Measurements from ENCODE around the gene MRTFA.

The MRTFA gene

GRCh38 chr22:40423310-40423688 lies 213.2 kb downstream of the MRTFA start:
- Histone ChIP-seq H3K18ac (ENCODE audit: low read length) (no peak overlapping the region), H2BK15ac (ENCODE audit: low read length) (no peak overlapping the region), H2AFZ (ENCODE audit: low read length) (no peak overlapping the region), H3K23ac (ENCODE audit: low read depth, low read length, poor library complexity) (no peak overlapping the region), H4K8ac (ENCODE audit: low read depth, low read length) (no peak overlapping the region), H3K4ac (ENCODE audit: low read length) (no peak overlapping the region), H2BK5ac (ENCODE audit: low read length) (no peak overlapping the region), H3K4me2 (ENCODE audit: insufficient read depth, low read length, poor library complexity, severe bottlenecking) (no peak overlapping the region), H4K91ac (ENCODE audit: low read depth, low read length, poor library complexity) (no peak overlapping the region), H3K9me3 (replicated peaks in 1 of 2; ENCODE audit: control insufficient read depth in 2 of 2, insufficient read depth in 1 of 2, low read depth in 1 of 2, low read length in 2 of 2) (no peaks in the 10 kb centered on the region), H2AK5ac (ENCODE audit: low read depth, low read length) (no peak overlapping the region), H3K14ac (ENCODE audit: low read length) (no peak overlapping the region), H3K4me1 (ENCODE audit: control insufficient read depth in 2 of 2, insufficient read depth in 1 of 2, low read depth in 1 of 2, low read length in 2 of 2) (no peaks in the 10 kb centered on the region), H3K27ac (replicated peaks; ENCODE audit: low read length) (no peak overlapping the region), H2BK12ac (ENCODE audit: low read length) (no peak overlapping the region), H3K9ac (ENCODE audit: low read depth, low read length, poor library complexity) (no peak overlapping the region), H3K4me3 (ENCODE audit: low read length in 2 of 2) (no peak overlapping the region), H3K79me1 (ENCODE audit: low read depth, low read length) (peaks cover 5% of the 10 kb centered on the region), H3K36me3 (replicated peaks in 1 of 2; ENCODE audit: control insufficient read depth in 2 of 2, insufficient read depth in 2 of 2, low read length in 2 of 2) (peaks cover 49 to 91% of the 10 kb centered on the region in 2 donors), H2BK120ac (ENCODE audit: low read depth, low read length) (no peak overlapping the region), H3K27me3 (ENCODE audit: control insufficient read depth in 3 of 3, insufficient read depth in 3 of 3, low read depth in 1 of 3, low read length in 3 of 3) (no peaks in the 10 kb centered on the region)
- DNase-seq (ENCODE audit: low spot score): no peak
- no CpG with 5 or more reads among the region's 5 CpGs for WGBS, 2 donors (ENCODE audit: extremely low coverage in 2 of 2, insufficient read length in 2 of 2, insufficient replicate concordance in 1 of 2)

- Histone ChIP-seq H3K27me3 (ENCODE audit: control insufficient read depth in 3 of 3, insufficient read depth in 3 of 3, low read depth in 1 of 3, low read length in 3 of 3) (no peaks in the 10 kb centered on the region), H3K9ac (ENCODE audit: low read depth, low read length, poor library complexity) (peak overlapping the region; percentile 38), H2AK5ac (ENCODE audit: low read depth, low read length) (no peak overlapping the region), H3K14ac (ENCODE audit: low read length) (no peak overlapping the region), H3K18ac (ENCODE audit: low read length) (no peak overlapping the region), H3K4ac (ENCODE audit: low read length) (no peak overlapping the region), H3K4me3 (ENCODE audit: low read length in 2 of 2) (peak overlapping the region in 1 of 2 donors; percentile 12), H3K23ac (ENCODE audit: low read depth, low read length, poor library complexity) (no peak overlapping the region), H3K79me1 (ENCODE audit: low read depth, low read length) (peaks cover 5% of the 10 kb centered on the region), H3K4me2 (ENCODE audit: insufficient read depth, low read length, poor library complexity, severe bottlenecking) (no peak overlapping the region), H3K27ac (replicated peaks; ENCODE audit: low read length) (no peak overlapping the region), H2AFZ (ENCODE audit: low read length) (no peak overlapping the region), H2BK5ac (ENCODE audit: low read length) (no peak overlapping the region), H4K8ac (ENCODE audit: low read depth, low read length) (no peak overlapping the region), H2BK15ac (ENCODE audit: low read length) (no peak overlapping the region), H3K9me3 (replicated peaks in 1 of 2; ENCODE audit: control insufficient read depth in 2 of 2, insufficient read depth in 1 of 2, low read depth in 1 of 2, low read length in 2 of 2) (no peaks in the 10 kb centered on the region), H3K36me3 (replicated peaks in 1 of 2; ENCODE audit: control insufficient read depth in 2 of 2, insufficient read depth in 2 of 2, low read length in 2 of 2) (peaks cover 53 to 92% of the 10 kb centered on the region in 2 donors), H3K4me1 (ENCODE audit: control insufficient read depth in 2 of 2, insufficient read depth in 1 of 2, low read depth in 1 of 2, low read length in 2 of 2) (no peaks in the 10 kb centered on the region), H2BK120ac (ENCODE audit: low read depth, low read length) (no peak overlapping the region), H4K91ac (ENCODE audit: low read depth, low read length, poor library complexity) (no peak overlapping the region), H2BK12ac (ENCODE audit: low read length) (no peak overlapping the region)
- WGBS, 2 donors (ENCODE audit: extremely low coverage in 2 of 2, insufficient read length in 2 of 2, insufficient replicate concordance in 1 of 2): no CpG with 5 or more reads among the region's 9 CpGs
- no peak for DNase-seq (ENCODE audit: low spot score)
Observed at GRCh38 chr22:40422558-40423309, 213.8 kb downstream of the MRTFA start.

GRCh38 chr22:40421941-40422340 lies 214.6 kb downstream of the MRTFA start:
- H3K36me3 ChIP-seq (replicated peaks in 1 of 2; ENCODE audit: control insufficient read depth in 2 of 2, insufficient read depth in 2 of 2, low read length in 2 of 2): peaks cover 58 to 93% of the 10 kb centered on the region in 2 donors

GRCh38 chr22:40421082-40421350 lies 215.5 kb downstream of the MRTFA start:
- no peak overlapping the region for H2AK5ac ChIP-seq (ENCODE audit: low read depth, low read length)
- H3K14ac ChIP-seq (ENCODE audit: low read length): no peak overlapping the region
- H3K27me3 ChIP-seq (ENCODE audit: control insufficient read depth in 3 of 3, insufficient read depth in 3 of 3, low read depth in 1 of 3, low read length in 3 of 3): no peaks in the 10 kb centered on the region
- H3K27ac ChIP-seq (replicated peaks; ENCODE audit: low read length): no peak overlapping the region
- H2BK15ac ChIP-seq (ENCODE audit: low read length): no peak overlapping the region
- no peak overlapping the region for H3K18ac ChIP-seq (ENCODE audit: low read length)
- H3K9ac ChIP-seq (ENCODE audit: low read depth, low read length, poor library complexity): no peak overlapping the region
- H3K9me3 ChIP-seq (replicated peaks in 1 of 2; ENCODE audit: control insufficient read depth in 2 of 2, insufficient read depth in 1 of 2, low read depth in 1 of 2, low read length in 2 of 2): no peaks in the 10 kb centered on the region
- H3K79me1 ChIP-seq (ENCODE audit: low read depth, low read length): peaks cover 5% of the 10 kb centered on the region
- H3K4ac ChIP-seq (ENCODE audit: low read length): no peak overlapping the region
- no peak overlapping the region for H2BK12ac ChIP-seq (ENCODE audit: low read length)
- H2AFZ ChIP-seq (ENCODE audit: low read length): no peak overlapping the region
- no peaks in the 10 kb centered on the region for H3K4me1 ChIP-seq (ENCODE audit: control insufficient read depth in 2 of 2, insufficient read depth in 1 of 2, low read depth in 1 of 2, low read length in 2 of 2)
- no peak overlapping the region for H4K8ac ChIP-seq (ENCODE audit: low read depth, low read length)
- peaks cover 65 to 94% of the 10 kb centered on the region in 2 donors for H3K36me3 ChIP-seq (replicated peaks in 1 of 2; ENCODE audit: control insufficient read depth in 2 of 2, insufficient read depth in 2 of 2, low read length in 2 of 2)
- no peak overlapping the region for H3K23ac ChIP-seq (ENCODE audit: low read depth, low read length, poor library complexity)
- no peak overlapping the region for H3K4me2 ChIP-seq (ENCODE audit: insufficient read depth, low read length, poor library complexity, severe bottlenecking)
- no peak overlapping the region for H3K4me3 ChIP-seq (ENCODE audit: low read length in 2 of 2)
- no peak for DNase-seq (ENCODE audit: low spot score)
- no CpG with 5 or more reads among the region's 4 CpGs for WGBS, 2 donors (ENCODE audit: extremely low coverage in 2 of 2, insufficient read length in 2 of 2, insufficient replicate concordance in 1 of 2)
- no peak overlapping the region for H2BK120ac ChIP-seq (ENCODE audit: low read depth, low read length)
- H4K91ac ChIP-seq (ENCODE audit: low read depth, low read length, poor library complexity): no peak overlapping the region
- H2BK5ac ChIP-seq (ENCODE audit: low read length): no peak overlapping the region

More at GRCh38 chr22:40421941-40422340, 214.6 kb downstream of the MRTFA start:
- Histone ChIP-seq H3K27ac (replicated peaks; ENCODE audit: low read length) (no peak overlapping the region), H2BK120ac (ENCODE audit: low read depth, low read length) (no peak overlapping the region), H3K27me3 (ENCODE audit: control insufficient read depth in 3 of 3, insufficient read depth in 3 of 3, low read depth in 1 of 3, low read length in 3 of 3) (no peaks in the 10 kb centered on the region), H3K23ac (ENCODE audit: low read depth, low read length, poor library complexity) (no peak overlapping the region), H4K91ac (ENCODE audit: low read depth, low read length, poor library complexity) (no peak overlapping the region), H3K9ac (ENCODE audit: low read depth, low read length, poor library complexity) (peak overlapping the region; percentile 38), H3K18ac (ENCODE audit: low read length) (no peak overlapping the region), H4K8ac (ENCODE audit: low read depth, low read length) (no peak overlapping the region), H2BK12ac (ENCODE audit: low read length) (no peak overlapping the region), H2BK15ac (ENCODE audit: low read length) (no peak overlapping the region), H2BK5ac (ENCODE audit: low read length) (no peak overlapping the region), H2AFZ (ENCODE audit: low read length) (no peak overlapping the region), H3K4me3 (ENCODE audit: low read length in 2 of 2) (no peak overlapping the region), H3K4me2 (ENCODE audit: insufficient read depth, low read length, poor library complexity, severe bottlenecking) (no peak overlapping the region), H3K9me3 (replicated peaks in 1 of 2; ENCODE audit: control insufficient read depth in 2 of 2, insufficient read depth in 1 of 2, low read depth in 1 of 2, low read length in 2 of 2) (no peaks in the 10 kb centered on the region), H2AK5ac (ENCODE audit: low read depth, low read length) (no peak overlapping the region), H3K14ac (ENCODE audit: low read length) (no peak overlapping the region), H3K79me1 (ENCODE audit: low read depth, low read length) (peaks cover 5% of the 10 kb centered on the region), H3K4me1 (ENCODE audit: control insufficient read depth in 2 of 2, insufficient read depth in 1 of 2, low read depth in 1 of 2, low read length in 2 of 2) (no peaks in the 10 kb centered on the region), H3K4ac (ENCODE audit: low read length) (no peak overlapping the region)
- no peak for DNase-seq (ENCODE audit: low spot score)
- no CpG with 5 or more reads among the region's 1 CpG for WGBS, 2 donors (ENCODE audit: extremely low coverage in 2 of 2, insufficient read length in 2 of 2, insufficient replicate concordance in 1 of 2)
